Keratinocyte (primary cell): ENCODE results near the gene SREBF1. TPM values are rescaled to one million over a fixed set of nuclear protein-coding genes. Genes with fewer than 3 reads are reported as not detected.

ENCODE experiments used
- DNase-seq: peaks from one replicate; pipeline ENCODE4 v3.0.0-alpha.2; 2011; ENCODE audit warnings: low read depth, missing footprints, low spot score
- FAIRE-seq: peaks from 2 replicates; lab custom pipeline; 2011; peaks lifted over from hg19 to GRCh38; lab: Jason Lieb, UNC
- H2AFZ ChIP-seq: 2 replicates; pipeline ENCODE4 v1.6.0; 2012; ENCODE audit warnings: low read length, control low read depth, inconsistent platforms; ENCODE audit not compliant: control insufficient read depth
- H3K27ac ChIP-seq: 2 replicates; pipeline ENCODE4 v1.5.1; 2011; ENCODE audit warnings: low read length; ENCODE audit not compliant: control insufficient read depth, insufficient read depth
- H3K27me3 ChIP-seq: 3 replicates; pipeline ENCODE4 v1.6.0; 2011; ENCODE audit warnings: low read length; ENCODE audit not compliant: control insufficient read depth, insufficient read depth; ENCODE audit errors: extremely low read depth
- H3K36me3 ChIP-seq, 2 experiments: 2 replicates in 1 of 2; 3 replicates in 1 of 2; pipeline ENCODE4 v1.5.1; 2011; ENCODE audit warnings: low read length in 2 of 2, mild to moderate bottlenecking in 1 of 2; ENCODE audit not compliant: control insufficient read depth in 2 of 2, insufficient read depth in 2 of 2; ENCODE audit errors: extremely low read depth in 1 of 2
- H3K4me1 ChIP-seq: 3 replicates; pipeline ENCODE4 v1.5.1; 2011; ENCODE audit warnings: low read length; ENCODE audit not compliant: control insufficient read depth, insufficient read depth; ENCODE audit errors: extremely low read depth
- H3K4me2 ChIP-seq: 3 replicates; pipeline ENCODE4 v1.6.0; 2011; ENCODE audit warnings: low read depth, low read length; ENCODE audit not compliant: control insufficient read depth, insufficient read depth; ENCODE audit errors: extremely low read depth
- H3K4me3 ChIP-seq, 3 experiments: fragments of 200-600 bp in 1 of 3; sonication (generic) in 1 of 3; 2 replicates in 2 of 3; 3 replicates in 1 of 3; pipeline ENCODE4 v1.5.1; 2011 to 2016; ENCODE audit warnings: low read length in 3 of 3, mild to moderate bottlenecking in 3 of 3, control low read depth in 2 of 3, inconsistent platforms in 1 of 3, low read depth in 1 of 3, mixed read lengths in 1 of 3, mixed run types in 1 of 3, moderate library complexity in 1 of 3; ENCODE audit not compliant: control insufficient read depth in 2 of 3, insufficient read depth in 2 of 3; ENCODE audit errors: extremely low read depth in 1 of 3
- H3K79me2 ChIP-seq: 2 replicates; pipeline ENCODE4 v1.6.0; 2012; ENCODE audit warnings: low read length; ENCODE audit not compliant: control insufficient read depth, insufficient read depth
- H3K9ac ChIP-seq: 3 replicates; pipeline ENCODE4 v1.6.0; 2011; ENCODE audit warnings: low read length; ENCODE audit not compliant: control insufficient read depth, insufficient read depth; ENCODE audit errors: extremely low read depth
- H3K9me1 ChIP-seq: 3 replicates; pipeline ENCODE4 v1.6.0; 2011; ENCODE audit warnings: low read length; ENCODE audit not compliant: control insufficient read depth, insufficient read depth; ENCODE audit errors: extremely low read depth
- H3K9me3 ChIP-seq: 2 replicates; pipeline ENCODE4 v1.5.1; 2012; ENCODE audit warnings: low read depth, low read length; ENCODE audit not compliant: control insufficient read depth
- H4K20me1 ChIP-seq: 3 replicates; pipeline ENCODE4 v1.6.0; 2011; ENCODE audit warnings: low read length; ENCODE audit not compliant: control insufficient read depth, insufficient read depth; ENCODE audit errors: extremely low read depth
- CTCF ChIP-seq, 3 experiments: IDR thresholded peaks in 1 of 3; conservative IDR thresholded peaks in 1 of 3; optimal IDR thresholded peaks in 1 of 3; 2 replicates in 2 of 3; 3 replicates in 1 of 3; pipeline versions ENCODE3 to v1.5.1; 2011; ENCODE audit warnings: low read length in 3 of 3, mild to moderate bottlenecking in 3 of 3, moderate library complexity in 2 of 3, control low read depth in 1 of 3, inconsistent platforms in 1 of 3; ENCODE audit not compliant: insufficient read depth in 2 of 3; ENCODE audit errors: extremely low read depth in 1 of 3
- EZH2 ChIP-seq: IDR thresholded peaks from one replicate; pipeline ENCODE4 v1.6.1; 2012; ENCODE audit warnings: inconsistent platforms, mild to moderate bottlenecking, low read length, moderate library complexity
- dilution Hi-C: fragments of 300-500 bp; cut with MboI; formaldehyde crosslinking; loops from one replicate; pipeline ENCODE4 v1.7.0; 2020; ENCODE audit warnings: low sequenced_read_pairs; ENCODE audit not compliant: extremely low pct_ligation_motif_present
- polyA plus RNA-seq, 5 experiments: library from polyadenylated mRNA; depleted of rRNA in 3 of 5; stranded (reverse) in 3 of 5; stranded (forward) in 1 of 5; unstranded in 1 of 5; fragments of >200 nt; gene quantifications; 1 replicate in 1 of 5; 2 replicates in 3 of 5; 3 replicates in 1 of 5; pipeline versions ENCODE4 v1.2.1 to v1.2.3, GENCODE V29; 2011 to 2012; ENCODE audit warnings: missing spikeins in 2 of 5, low read depth in 1 of 5, low replicate concordance in 1 of 5

SREBF1 gene
- polyA plus RNA-seq, 1 donor (not counting 4 experiments of a cell fraction or from before 2014, with no cell fraction given) = 51.7 TPM

GRCh38 chr17:17818088-17818526 lies 18.7 kb downstream of the SREBF1 start:
- Histone ChIP-seq H3K27ac (no peak overlapping the region), H3K4me3 (no peak overlapping the region), H2AFZ (no peak overlapping the region), H3K9ac (no peak overlapping the region), H3K9me3 (no peaks in the 10 kb centered on the region), H3K36me3 (peaks cover 53 to 57% of the 10 kb centered on the region in 2 experiments), H3K4me1 (peaks cover 34% of the 10 kb centered on the region), H4K20me1 (peaks cover 33% of the 10 kb centered on the region), H3K79me2 (peaks cover 38% of the 10 kb centered on the region), H3K9me1 (peaks cover 2% of the 10 kb centered on the region), H3K27me3 (no peaks in the 10 kb centered on the region), H3K4me2 (no peak overlapping the region)
- dilution Hi-C loops = no loop called here
- FAIRE-seq = no peak
- no peak for DNase-seq
- TF ChIP-seq EZH2 = no peak
- no peak for TF ChIP-seq CTCF (optimal IDR thresholded peaks at IDR 0.05 in 1 of 3, IDR thresholded peaks at IDR 0.05 in 1 of 3, conservative IDR thresholded peaks at IDR 0.05 in 1 of 3; ENCODE audit: extremely low read depth in 1 of 3, insufficient read depth in 2 of 3, low read length in 3 of 3)

GRCh38 chr17:17817552-17817947 lies 19.2 kb downstream of the SREBF1 start:
- H3K4me2 ChIP-seq = no peak overlapping the region
- H3K9ac ChIP-seq = no peak overlapping the region
- H2AFZ ChIP-seq = no peak overlapping the region
- peaks cover 30% of the 10 kb centered on the region for H4K20me1 ChIP-seq
- H3K4me3 ChIP-seq = no peak overlapping the region
- FAIRE-seq (no peak), DNase-seq (no peak)
- dilution Hi-C loops = no loop called here
- H3K9me3 ChIP-seq = no peaks in the 10 kb centered on the region
- no peak overlapping the region for H3K27ac ChIP-seq
- peaks cover 32% of the 10 kb centered on the region for H3K79me2 ChIP-seq
- H3K4me1 ChIP-seq = peaks cover 29% of the 10 kb centered on the region
- H3K36me3 ChIP-seq = peaks cover 53 to 55% of the 10 kb centered on the region in 2 experiments
- TF ChIP-seq CTCF (optimal IDR thresholded peaks at IDR 0.05 in 1 of 3, IDR thresholded peaks at IDR 0.05 in 1 of 3, conservative IDR thresholded peaks at IDR 0.05 in 1 of 3; ENCODE audit: extremely low read depth in 1 of 3, insufficient read depth in 2 of 3, low read length in 3 of 3) (no peak), EZH2 (no peak)
- no peaks in the 10 kb centered on the region for H3K27me3 ChIP-seq
- H3K9me1 ChIP-seq = peaks cover 2% of the 10 kb centered on the region
